OCI-LY7 (cell line): ENCODE results near the gene MYH6. TPM values are rescaled to one million over a fixed set of nuclear protein-coding genes. Genes with fewer than 3 reads are reported as not detected.

Experiments used
- BruUV-seq: library from RNA; stranded (reverse); fragments of 400-500 nt; replicated peaks from 2 replicates; lab custom pipeline; 2021; lab: Mats Ljungman, UMichigan
- CTCF ChIA-PET: fragments of 300-600 bp; sonication (Branson Sonifier 250); formaldehyde crosslinking; loops from one replicate; lab custom pipeline; 2022; ENCODE audit warnings: antibody characterized with exemption; ENCODE audit not compliant: unreplicated experiment; lab: Charles Lee
- POLR2A ChIA-PET: fragments of 300-600 bp; sonication (Branson Sonifier 250); formaldehyde crosslinking; loops from one replicate; lab custom pipeline; 2022; ENCODE audit warnings: antibody characterized with exemption; lab: Charles Lee
- DNase-seq: peaks from one replicate; pipeline ENCODE4 v3.0.0-alpha.2; 2015; ENCODE audit warnings: low spot score
- H2AFZ ChIP-seq: fragments of 200-600 bp; sonication (generic), shearing (Covaris generic); 2 replicates; pipeline ENCODE4 v1.6.1; 2014; ENCODE audit warnings: mild to moderate bottlenecking, antibody characterized with exemption, low read length, moderate library complexity
- H3K27ac ChIP-seq: fragments of 200-600 bp; sonication (generic); 2 replicates; pipeline ENCODE4 v1.5.1; 2014; ENCODE audit warnings: mixed run types, low read depth, mild to moderate bottlenecking, moderate library complexity, low read length, inconsistent platforms; ENCODE audit not compliant: poor library complexity, severe bottlenecking
- H3K36me3 ChIP-seq: fragments of 200-600 bp; sonication (generic); 2 replicates; pipeline ENCODE4 v1.6.1; 2014; ENCODE audit warnings: mild to moderate bottlenecking, antibody characterized with exemption, low read length, moderate library complexity, mixed read lengths; ENCODE audit not compliant: insufficient read depth
- H3K4me1 ChIP-seq: fragments of 200-600 bp; sonication (generic); 2 replicates; pipeline ENCODE4 v1.5.1; 2014; ENCODE audit warnings: mild to moderate bottlenecking, low read length; ENCODE audit not compliant: insufficient read depth, poor library complexity, severe bottlenecking
- H3K4me2 ChIP-seq: fragments of 200-600 bp; sonication (generic); 2 replicates; pipeline ENCODE4 v1.6.1; 2014; ENCODE audit warnings: mild to moderate bottlenecking, low read length
- H3K4me3 ChIP-seq: fragments of 200-600 bp; sonication (generic); 2 replicates; pipeline ENCODE4 v1.5.1; 2014; ENCODE audit warnings: mild to moderate bottlenecking, low read depth, low read length; ENCODE audit not compliant: poor library complexity, severe bottlenecking
- H3K79me2 ChIP-seq: fragments of 200-600 bp; sonication (generic); 2 replicates; pipeline ENCODE4 v1.6.1; 2016; ENCODE audit warnings: low read depth, mild to moderate bottlenecking, low read length, moderate library complexity, mixed read lengths; ENCODE audit not compliant: insufficient read depth
- H3K9me2 ChIP-seq: fragments of 200-600 bp; sonication (generic); 2 replicates; pipeline ENCODE4 v1.6.1; 2016; ENCODE audit warnings: mild to moderate bottlenecking, low read length, mixed read lengths; ENCODE audit not compliant: insufficient read depth
- H3K9me3 ChIP-seq: fragments of 200-600 bp; sonication (generic); 2 replicates; pipeline ENCODE4 v1.6.1; 2014; ENCODE audit warnings: mild to moderate bottlenecking, mixed run types, low read length, mixed read lengths
- H4K20me1 ChIP-seq: fragments of 200-600 bp; sonication (generic); 2 replicates; pipeline ENCODE4 v1.6.1; 2014; ENCODE audit warnings: mild to moderate bottlenecking, antibody characterized with exemption, low read length, moderate library complexity, mixed read lengths; ENCODE audit not compliant: insufficient read depth
- CTCF ChIP-seq: fragments of 200-600 bp; sonication (generic); conservative IDR thresholded peaks from 2 replicates; pipeline ENCODE4 v1.5.1; 2014; ENCODE audit warnings: mild to moderate bottlenecking, antibody characterized with exemption, low read length, moderate library complexity, mixed read lengths
- EZH2phosphoT487 ChIP-seq: fragments of 200-600 bp; sonication (generic); IDR thresholded peaks from 2 replicates; pipeline ENCODE4 v1.6.1; 2018; ENCODE audit warnings: low read depth, borderline replicate concordance, mild to moderate bottlenecking, mixed run types, antibody characterized with exemption, low read length, moderate library complexity, mixed read lengths
- intact Hi-C: fragments of 100-400 bp; cut with micrococcal nuclease; formaldehyde crosslinking; loops from one replicate; pipeline ENCODE4 v1.10.0; 2022; ENCODE audit not compliant: unreplicated experiment
- total RNA-seq, 2 experiments: library from RNA; depleted of rRNA in 1 of 2; stranded (reverse); fragments of >200 nt in 1 of 2; shearing (Covaris generic) in 1 of 2; gene quantifications; 2 replicates each; pipeline ENCODE4 v1.2.3, GENCODE V29; 2014 to 2022

MYH6 gene
- total RNA-seq, 2 experiments from 2014 or later: not detected

GRCh38 chr14:23438101-23438971 is 30.3 kb upstream of the MYH6 start:
- DNase-seq: no peak
- no peaks in the 10 kb centered on the region for H3K36me3 ChIP-seq
- intact Hi-C loops: no loop called here
- ChIA-PET CTCF (no interaction called here), POLR2A (no interaction called here)
- H3K9me3 ChIP-seq: no peaks in the 10 kb centered on the region
- H3K4me3 ChIP-seq: no peak overlapping the region
- H4K20me1 ChIP-seq: no peaks in the 10 kb centered on the region
- no peaks in the 10 kb centered on the region for H3K79me2 ChIP-seq
- no TSS peak for BruUV-seq
- H3K4me2 ChIP-seq: no peak overlapping the region
- H3K27ac ChIP-seq: no peak overlapping the region
- no peak overlapping the region for H2AFZ ChIP-seq
- no peak for TF ChIP-seq CTCF
- no peak for TF ChIP-seq EZH2phosphoT487
- H3K9me2 ChIP-seq: no peaks in the 10 kb centered on the region
- no peaks in the 10 kb centered on the region for H3K4me1 ChIP-seq

GRCh38 chr14:23437133-23438100 is 29.3 kb upstream of the MYH6 start:
- CTCF ChIA-PET: interaction anchor here (0.6 kb wide), 1 partner anchor 37 kb away, joined by 3 read pairs; no protein-coding TSS in a partner anchor
- Histone ChIP-seq H3K27ac (no peak overlapping the region), H3K36me3 (no peaks in the 10 kb centered on the region), H4K20me1 (no peaks in the 10 kb centered on the region), H3K79me2 (no peaks in the 10 kb centered on the region), H3K9me2 (no peaks in the 10 kb centered on the region), H3K4me2 (no peak overlapping the region), H3K4me3 (no peak overlapping the region), H3K4me1 (no peaks in the 10 kb centered on the region), H2AFZ (no peak overlapping the region), H3K9me3 (no peaks in the 10 kb centered on the region)
- DNase-seq: no peak
- intact Hi-C loops: no loop called here
- POLR2A ChIA-PET: no interaction called here
- TF ChIP-seq EZH2phosphoT487: no peak
- no peak for TF ChIP-seq CTCF
- BruUV-seq: no TSS peak
